Keratinocyte (primary cell): ENCODE data around the gene POU6F2. TPM values are rescaled to one million over a fixed set of nuclear protein-coding genes. Genes with fewer than 3 reads are reported as not detected.

ENCODE experiments used
- DNase-seq: peaks from one replicate; pipeline ENCODE4 v3.0.0-alpha.2; 2011; ENCODE audit warnings: low read depth, missing footprints, low spot score
- FAIRE-seq: peaks from 2 replicates; lab custom pipeline; 2011; peaks lifted over from hg19 to GRCh38; lab: Jason Lieb, UNC
- H2AFZ ChIP-seq: 2 replicates; pipeline ENCODE4 v1.6.0; 2012; ENCODE audit warnings: low read length, control low read depth, inconsistent platforms; ENCODE audit not compliant: control insufficient read depth
- H3K27ac ChIP-seq: 2 replicates; pipeline ENCODE4 v1.5.1; 2011; ENCODE audit warnings: low read length; ENCODE audit not compliant: control insufficient read depth, insufficient read depth
- H3K27me3 ChIP-seq: 3 replicates; pipeline ENCODE4 v1.6.0; 2011; ENCODE audit warnings: low read length; ENCODE audit not compliant: control insufficient read depth, insufficient read depth; ENCODE audit errors: extremely low read depth
- H3K36me3 ChIP-seq, 2 experiments: 2 replicates in 1 of 2; 3 replicates in 1 of 2; pipeline ENCODE4 v1.5.1; 2011; ENCODE audit warnings: low read length in 2 of 2, mild to moderate bottlenecking in 1 of 2; ENCODE audit not compliant: control insufficient read depth in 2 of 2, insufficient read depth in 2 of 2; ENCODE audit errors: extremely low read depth in 1 of 2
- H3K4me1 ChIP-seq: 3 replicates; pipeline ENCODE4 v1.5.1; 2011; ENCODE audit warnings: low read length; ENCODE audit not compliant: control insufficient read depth, insufficient read depth; ENCODE audit errors: extremely low read depth
- H3K4me2 ChIP-seq: 3 replicates; pipeline ENCODE4 v1.6.0; 2011; ENCODE audit warnings: low read depth, low read length; ENCODE audit not compliant: control insufficient read depth, insufficient read depth; ENCODE audit errors: extremely low read depth
- H3K4me3 ChIP-seq, 3 experiments: fragments of 200-600 bp in 1 of 3; sonication (generic) in 1 of 3; 2 replicates in 2 of 3; 3 replicates in 1 of 3; pipeline ENCODE4 v1.5.1; 2011 to 2016; ENCODE audit warnings: low read length in 3 of 3, mild to moderate bottlenecking in 3 of 3, control low read depth in 2 of 3, inconsistent platforms in 1 of 3, low read depth in 1 of 3, mixed read lengths in 1 of 3, mixed run types in 1 of 3, moderate library complexity in 1 of 3; ENCODE audit not compliant: control insufficient read depth in 2 of 3, insufficient read depth in 2 of 3; ENCODE audit errors: extremely low read depth in 1 of 3
- H3K79me2 ChIP-seq: 2 replicates; pipeline ENCODE4 v1.6.0; 2012; ENCODE audit warnings: low read length; ENCODE audit not compliant: control insufficient read depth, insufficient read depth
- H3K9ac ChIP-seq: 3 replicates; pipeline ENCODE4 v1.6.0; 2011; ENCODE audit warnings: low read length; ENCODE audit not compliant: control insufficient read depth, insufficient read depth; ENCODE audit errors: extremely low read depth
- H3K9me1 ChIP-seq: 3 replicates; pipeline ENCODE4 v1.6.0; 2011; ENCODE audit warnings: low read length; ENCODE audit not compliant: control insufficient read depth, insufficient read depth; ENCODE audit errors: extremely low read depth
- H3K9me3 ChIP-seq: 2 replicates; pipeline ENCODE4 v1.5.1; 2012; ENCODE audit warnings: low read depth, low read length; ENCODE audit not compliant: control insufficient read depth
- H4K20me1 ChIP-seq: 3 replicates; pipeline ENCODE4 v1.6.0; 2011; ENCODE audit warnings: low read length; ENCODE audit not compliant: control insufficient read depth, insufficient read depth; ENCODE audit errors: extremely low read depth
- CTCF ChIP-seq, 3 experiments: IDR thresholded peaks in 1 of 3; conservative IDR thresholded peaks in 1 of 3; optimal IDR thresholded peaks in 1 of 3; 2 replicates in 2 of 3; 3 replicates in 1 of 3; pipeline versions ENCODE3 to v1.5.1; 2011; ENCODE audit warnings: low read length in 3 of 3, mild to moderate bottlenecking in 3 of 3, moderate library complexity in 2 of 3, control low read depth in 1 of 3, inconsistent platforms in 1 of 3; ENCODE audit not compliant: insufficient read depth in 2 of 3; ENCODE audit errors: extremely low read depth in 1 of 3
- EZH2 ChIP-seq: IDR thresholded peaks from one replicate; pipeline ENCODE4 v1.6.1; 2012; ENCODE audit warnings: inconsistent platforms, mild to moderate bottlenecking, low read length, moderate library complexity
- dilution Hi-C: fragments of 300-500 bp; cut with MboI; formaldehyde crosslinking; loops from one replicate; pipeline ENCODE4 v1.7.0; 2020; ENCODE audit warnings: low sequenced_read_pairs; ENCODE audit not compliant: extremely low pct_ligation_motif_present
- polyA plus RNA-seq, 5 experiments: library from polyadenylated mRNA; depleted of rRNA in 3 of 5; stranded (reverse) in 3 of 5; stranded (forward) in 1 of 5; unstranded in 1 of 5; fragments of >200 nt; gene quantifications; 1 replicate in 1 of 5; 2 replicates in 3 of 5; 3 replicates in 1 of 5; pipeline versions ENCODE4 v1.2.1 to v1.2.3, GENCODE V29; 2011 to 2012; ENCODE audit warnings: missing spikeins in 2 of 5, low read depth in 1 of 5, low replicate concordance in 1 of 5

The POU6F2 gene
- polyA plus RNA-seq, 1 donor (not counting 4 experiments of a cell fraction or from before 2014, with no cell fraction given): not detected

GRCh38 chr7:39105720-39106119 lies 128.0 kb downstream of the POU6F2 start:
- dilution Hi-C loops: no loop called here
- H3K27me3 ChIP-seq: no peaks in the 10 kb centered on the region
- no peaks in the 10 kb centered on the region for H3K4me1 ChIP-seq
- no peak overlapping the region for H3K27ac ChIP-seq
- H3K9me1 ChIP-seq: no peaks in the 10 kb centered on the region
- H2AFZ ChIP-seq: no peak overlapping the region
- no peaks in the 10 kb centered on the region for H3K36me3 ChIP-seq
- no peaks in the 10 kb centered on the region for H4K20me1 ChIP-seq
- no peak for DNase-seq
- H3K9ac ChIP-seq: no peak overlapping the region
- H3K4me3 ChIP-seq: no peak overlapping the region
- no peaks in the 10 kb centered on the region for H3K9me3 ChIP-seq
- H3K79me2 ChIP-seq: no peaks in the 10 kb centered on the region
- TF ChIP-seq EZH2 (no peak), CTCF (optimal IDR thresholded peaks at IDR 0.05 in 1 of 3, IDR thresholded peaks at IDR 0.05 in 1 of 3, conservative IDR thresholded peaks at IDR 0.05 in 1 of 3; ENCODE audit: extremely low read depth in 1 of 3, insufficient read depth in 2 of 3, low read length in 3 of 3) (no peak)
- no peak overlapping the region for H3K4me2 ChIP-seq
- no peak for FAIRE-seq

- no peak overlapping the region for H3K9ac ChIP-seq
- no peaks in the 10 kb centered on the region for H4K20me1 ChIP-seq
- no peaks in the 10 kb centered on the region for H3K4me1 ChIP-seq
- TF ChIP-seq CTCF (optimal IDR thresholded peaks at IDR 0.05 in 1 of 3, IDR thresholded peaks at IDR 0.05 in 1 of 3, conservative IDR thresholded peaks at IDR 0.05 in 1 of 3; ENCODE audit: extremely low read depth in 1 of 3, insufficient read depth in 2 of 3, low read length in 3 of 3) (no peak), EZH2 (no peak)
- FAIRE-seq (no peak), DNase-seq (no peak)
- no peak overlapping the region for H3K4me3 ChIP-seq
- no peak overlapping the region for H2AFZ ChIP-seq
- no peaks in the 10 kb centered on the region for H3K9me3 ChIP-seq
- dilution Hi-C loops: no loop called here
- H3K36me3 ChIP-seq: no peaks in the 10 kb centered on the region
- no peaks in the 10 kb centered on the region for H3K79me2 ChIP-seq
- no peaks in the 10 kb centered on the region for H3K9me1 ChIP-seq
- no peaks in the 10 kb centered on the region for H3K27me3 ChIP-seq
- no peak overlapping the region for H3K4me2 ChIP-seq
- no peak overlapping the region for H3K27ac ChIP-seq
Measured at GRCh38 chr7:39125846-39126245, 148.1 kb downstream of the POU6F2 start.
